SJSA1 (cell line): ENCODE measurements around the gene TMEM132E. TPM values are rescaled to one million over a fixed set of nuclear protein-coding genes. Genes with fewer than 3 reads are reported as not detected.

Experiments
- DNase-seq, 2 experiments: peaks; one replicate each; pipeline ENCODE4 v3.0.0-alpha.2; 2015 to 2020; ENCODE audit warnings: low spot score in 2 of 2, low read depth in 1 of 2
- H3K27ac ChIP-seq: fragments of 250-450 bp; sonication (Bioruptor Pico); 2 replicates; pipeline ENCODE4 v1.5.1; 2020; ENCODE audit warnings: mild to moderate bottlenecking, moderate library complexity
- H3K27me3 ChIP-seq: fragments of 250-450 bp; sonication (Bioruptor Pico); replicated peaks from 2 replicates; pipeline ENCODE4 v1.5.1; 2020; ENCODE audit warnings: mild to moderate bottlenecking, moderate library complexity
- H3K36me3 ChIP-seq: fragments of 250-450 bp; sonication (Bioruptor Pico); 2 replicates; pipeline ENCODE4 v1.5.1; 2020; ENCODE audit warnings: mild to moderate bottlenecking
- H3K4me1 ChIP-seq: fragments of 250-450 bp; sonication (Bioruptor Pico); replicated peaks from 2 replicates; pipeline ENCODE4 v1.6.1; 2021; ENCODE audit warnings: mild to moderate bottlenecking
- H3K4me3 ChIP-seq: fragments of 250-450 bp; sonication (Bioruptor Pico); 2 replicates; pipeline ENCODE4 v1.5.1; 2020; ENCODE audit warnings: mild to moderate bottlenecking
- H3K9me3 ChIP-seq: fragments of 250-450 bp; sonication (Bioruptor Pico); replicated peaks from 2 replicates; pipeline ENCODE4 v1.5.1; 2020; ENCODE audit warnings: mild to moderate bottlenecking
- total RNA-seq: library from RNA; depleted of rRNA; stranded (reverse); fragments of >200 nt; shearing (Covaris generic); gene quantifications from 2 replicates; pipeline ENCODE4 v1.2.3, GENCODE V29; 2014; rRNA removed

Gene TMEM132E
- total RNA-seq, 1 experiment from 2014 or later, result 0.03 TPM

DNA sequence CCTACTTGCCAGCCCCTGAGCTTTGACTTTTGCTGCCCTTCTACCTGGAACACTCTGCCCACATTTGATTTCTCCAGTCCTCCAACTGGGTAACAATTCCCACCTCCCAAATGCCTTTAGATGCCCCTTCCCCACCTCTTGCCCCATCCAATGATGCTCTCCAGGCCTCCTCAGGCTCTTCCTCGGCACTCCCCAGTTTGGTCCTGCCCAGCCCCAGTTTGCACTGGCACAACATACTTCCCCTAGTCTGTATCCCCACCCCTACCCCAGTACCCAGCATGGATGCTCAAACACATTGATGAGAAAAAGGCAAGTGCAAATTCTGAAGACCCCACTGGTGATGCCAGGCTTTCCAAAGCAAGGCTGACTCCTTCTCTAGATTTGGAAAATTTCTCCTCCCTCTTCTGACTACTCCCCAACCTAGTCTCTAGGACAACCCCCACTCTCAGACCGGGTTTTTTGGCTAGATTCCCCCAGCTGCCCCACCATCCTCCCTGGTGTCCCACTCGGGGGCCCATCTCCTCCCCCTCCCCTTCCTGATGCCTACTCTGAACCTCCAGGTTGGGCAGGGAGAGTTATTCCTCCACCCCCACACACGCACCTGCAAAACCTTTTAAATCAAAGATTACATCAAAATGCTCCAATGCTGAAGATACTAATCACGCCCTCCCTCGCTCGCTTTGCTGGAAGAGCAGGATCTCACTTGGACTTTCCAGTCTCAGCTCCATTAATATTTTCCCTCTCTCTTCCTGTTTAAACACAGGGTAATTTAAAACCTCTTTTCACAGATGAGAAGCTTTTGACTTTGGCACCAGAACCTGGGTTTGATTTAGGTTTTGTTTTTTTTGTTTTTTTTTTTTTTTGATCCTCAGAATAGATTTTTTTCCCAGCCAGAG is 94.9 kb downstream of the TMEM132E start:
- DNase-seq, result peak in 1 of 2 experiments; percentile 26

DNA sequence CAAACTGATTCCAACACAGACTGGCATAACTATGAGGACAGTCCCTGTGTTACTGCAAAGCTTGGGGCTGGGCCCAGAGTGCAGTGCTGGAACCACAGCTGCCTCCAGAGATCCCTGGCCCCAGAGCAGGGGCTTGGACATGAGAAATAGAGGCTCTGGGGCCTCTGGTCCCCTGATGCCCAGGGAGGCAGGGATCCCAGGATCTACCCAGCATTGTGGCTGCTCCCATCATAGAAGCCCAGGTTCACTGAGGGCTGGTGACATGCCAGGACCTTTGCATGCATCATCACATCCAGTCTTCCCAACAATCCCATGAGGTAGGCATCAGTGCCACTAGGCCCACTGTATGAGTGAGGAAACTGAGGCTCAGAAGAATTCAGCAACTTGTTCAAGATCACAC is 95.8 kb downstream of the TMEM132E start:
- H3K9me3 ChIP-seq, result no peaks in the 10 kb centered on the region
- no peak overlapping the region for H3K27ac ChIP-seq
- no peaks in the 10 kb centered on the region for H3K4me1 ChIP-seq
- no peaks in the 10 kb centered on the region for H3K27me3 ChIP-seq
- no peak overlapping the region for H3K4me3 ChIP-seq
- H3K36me3 ChIP-seq, result no peaks in the 10 kb centered on the region
- peak in 1 of 2 experiments; percentile 29 for DNase-seq

More for the DNA sequence above, 94.9 kb downstream of the TMEM132E start:
- peaks cover 1% of the 10 kb centered on the region; the same call in 1 of the 2 replicates for H3K27me3 ChIP-seq
- H3K36me3 ChIP-seq, result no peaks in the 10 kb centered on the region
- no peak overlapping the region for H3K27ac ChIP-seq
- H3K9me3 ChIP-seq, result no peaks in the 10 kb centered on the region
- no peak overlapping the region for H3K4me3 ChIP-seq
- no peaks in the 10 kb centered on the region for H3K4me1 ChIP-seq

DNA sequence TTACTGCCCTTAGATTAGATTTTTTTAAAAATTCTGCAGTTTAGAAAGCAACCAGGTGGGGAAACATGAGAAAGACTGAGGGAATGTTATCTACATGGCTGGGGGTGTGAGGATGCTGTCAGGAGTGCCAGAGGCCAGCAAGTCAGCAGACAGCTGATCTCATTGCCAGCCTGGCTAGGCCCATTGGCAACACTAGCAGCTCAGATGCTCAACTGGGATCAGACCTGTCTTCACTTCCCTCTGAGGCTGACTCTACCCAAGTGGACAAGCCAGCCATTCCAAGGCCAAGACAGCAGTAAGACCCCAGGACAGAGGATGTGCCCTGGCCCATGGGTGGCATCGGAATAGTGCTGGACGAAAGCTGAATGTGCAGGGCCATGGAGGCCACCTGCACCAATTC is 96.2 kb downstream of the TMEM132E start:
- Histone ChIP-seq H3K27ac (no peak overlapping the region), H3K4me1 (no peaks in the 10 kb centered on the region), H3K4me3 (no peak overlapping the region), H3K9me3 (no peaks in the 10 kb centered on the region), H3K36me3 (no peaks in the 10 kb centered on the region), H3K27me3 (no peaks in the 10 kb centered on the region)
- peak in 1 of 2 experiments; percentile 10 for DNase-seq

GRCh38 chr17:34680151-34680550 is 100.8 kb downstream of the TMEM132E start:
- H3K27me3 ChIP-seq, result no peaks in the 10 kb centered on the region
- no peaks in the 10 kb centered on the region for H3K36me3 ChIP-seq
- H3K9me3 ChIP-seq, result no peaks in the 10 kb centered on the region
- H3K27ac ChIP-seq, result no peak overlapping the region
- no peaks in the 10 kb centered on the region for H3K4me1 ChIP-seq
- no peak overlapping the region for H3K4me3 ChIP-seq
- DNase-seq, result no peak

DNA sequence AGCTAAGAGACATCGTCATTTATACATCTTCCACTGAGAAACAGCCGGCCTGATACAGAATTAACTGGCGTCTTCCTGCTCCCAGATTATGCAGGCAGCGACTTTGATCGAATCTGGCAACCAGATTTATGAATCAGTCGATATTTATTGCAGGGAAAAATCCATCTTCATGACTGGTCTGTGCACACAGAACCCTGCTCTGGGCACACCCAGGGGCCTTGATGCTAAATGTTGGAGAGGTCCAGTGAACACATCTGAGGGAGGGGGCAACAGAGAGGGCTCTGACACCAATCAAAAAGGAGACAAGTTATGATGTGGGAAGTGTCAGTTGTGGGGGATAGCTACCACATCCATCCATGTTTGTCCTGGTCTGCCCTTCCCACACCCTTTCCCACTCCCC is 102.9 kb downstream of the TMEM132E start:
- Histone ChIP-seq H3K27ac (no peak overlapping the region), H3K4me3 (no peak overlapping the region), H3K4me1 (no peaks in the 10 kb centered on the region), H3K27me3 (no peaks in the 10 kb centered on the region), H3K36me3 (no peaks in the 10 kb centered on the region), H3K9me3 (no peaks in the 10 kb centered on the region)
- DNase-seq, result no peak

GRCh38 chr17:34683390-34683789 is 104.0 kb downstream of the TMEM132E start:
- Histone ChIP-seq H3K27me3 (no peaks in the 10 kb centered on the region), H3K27ac (no peak overlapping the region), H3K4me3 (no peak overlapping the region), H3K9me3 (no peaks in the 10 kb centered on the region), H3K36me3 (no peaks in the 10 kb centered on the region), H3K4me1 (no peaks in the 10 kb centered on the region)
- DNase-seq, result no peak

Other genes with a start within 250 kb of the TMEM132E start
- gene CCL13, start 223.1 kb upstream of the TMEM132E start, total RNA-seq, result not detected in 2 replicates
- gene CCL1, start 216.3 kb upstream of the TMEM132E start, total RNA-seq, result not detected in 2 replicates